Hematopoietic multipotent progenitor cell treated with erythropoietin and hydrocortisone succinate and interleukin-3 and kit ligand, for 6 days (in vitro differentiated cells): Measurements from ENCODE around the gene TSPAN6.
A peak's percentile ranks its signal among the peaks of the same experiment; 100 is the strongest.

ENCODE experiments used
- DNase-seq: peaks from one replicate; pipeline ENCODE4 v3.0.0-alpha.2; 2015

TSPAN6 gene

DNA sequence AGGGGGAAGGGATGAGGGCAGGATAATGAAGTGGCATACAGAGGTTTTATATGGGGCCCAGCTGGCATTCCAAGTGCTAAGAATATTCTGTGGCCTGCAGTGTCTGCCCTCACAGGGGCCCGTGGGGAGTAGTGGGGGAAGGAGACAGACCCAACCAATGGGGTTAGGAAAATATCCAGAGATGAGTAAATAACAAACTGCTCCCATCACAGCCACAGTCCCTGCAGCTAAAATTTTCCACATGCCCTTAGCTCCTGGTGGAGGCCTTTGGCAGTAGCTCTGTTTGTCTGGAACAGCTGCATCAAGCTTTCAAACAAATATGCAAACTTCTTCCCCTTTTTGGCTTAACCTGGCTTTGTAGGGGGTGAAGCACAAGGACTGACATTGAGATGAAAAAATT, 10.5 kb upstream of the TSPAN6 start:
- DNase-seq, result no peak

DNA sequence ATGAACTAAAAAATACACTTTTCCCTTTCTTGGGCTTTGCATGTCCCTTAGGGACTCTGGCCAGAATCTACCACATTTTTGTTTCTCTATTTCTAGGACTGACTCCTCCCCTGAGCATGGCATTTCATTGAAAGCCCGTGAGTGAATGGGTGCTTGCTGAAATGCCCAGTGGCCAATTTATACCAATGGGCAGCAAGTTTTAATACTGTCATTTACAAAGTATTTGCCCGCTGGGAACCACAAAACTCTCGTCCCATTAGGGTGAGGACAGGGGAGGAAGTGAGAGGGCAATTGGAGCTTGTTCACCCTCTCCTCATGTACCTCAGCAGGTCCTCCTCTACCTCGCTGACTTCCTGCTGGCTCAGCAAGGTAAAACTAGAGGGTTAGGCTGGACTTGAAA, 8.5 kb upstream of the TSPAN6 start:
- DNase-seq, result no peak

DNA sequence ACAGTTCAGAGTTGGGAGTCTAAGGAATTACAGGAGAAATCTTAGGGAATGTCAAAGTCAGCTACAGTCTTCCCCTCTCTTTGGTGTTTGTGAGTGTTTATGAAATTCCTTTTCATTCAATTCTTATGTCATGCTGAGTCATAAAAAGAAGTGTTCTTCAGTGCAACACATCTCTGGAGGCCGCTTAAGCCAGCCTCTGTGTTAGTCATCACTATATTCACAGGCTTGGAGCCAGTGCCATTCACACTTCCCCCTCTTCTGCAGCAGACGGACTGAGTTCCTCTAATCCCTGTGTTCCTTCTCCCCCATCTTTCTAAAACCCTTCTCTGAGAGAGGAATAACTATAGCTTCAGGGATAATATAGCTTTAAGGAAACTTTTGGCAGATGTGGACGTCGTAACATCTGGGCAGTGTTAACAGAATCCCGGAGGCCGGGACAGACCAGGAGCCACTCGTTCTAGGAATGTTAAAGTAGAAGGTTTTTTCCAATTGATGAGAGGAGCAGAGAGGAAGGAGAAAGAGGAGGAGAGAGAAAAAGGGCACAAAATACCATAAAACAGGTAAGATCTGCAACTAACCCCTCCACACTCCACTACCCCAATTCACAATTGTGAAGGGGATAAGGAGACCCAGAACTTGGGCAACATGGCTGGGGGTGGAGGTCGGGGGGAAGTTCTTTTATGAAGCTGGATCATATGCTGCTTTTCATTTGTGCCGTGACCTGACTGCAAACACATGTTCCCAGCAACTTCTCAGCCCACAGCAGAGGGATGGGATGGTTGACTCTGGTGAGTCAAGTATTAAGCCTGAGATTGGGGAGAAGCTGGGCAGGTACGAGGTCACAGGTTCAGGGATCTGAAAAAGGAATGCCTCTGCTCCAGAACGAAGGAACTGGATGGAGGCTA, 7.6 kb upstream of the TSPAN6 start, which contains the start of gene SRPX2:
TSS of gene SRPX2 (plus strand) at position 244 of the 905 bp plus-strand sequence. CDS start 2,124 bp downstream, outside the sequence.
- no peak for DNase-seq

DNA sequence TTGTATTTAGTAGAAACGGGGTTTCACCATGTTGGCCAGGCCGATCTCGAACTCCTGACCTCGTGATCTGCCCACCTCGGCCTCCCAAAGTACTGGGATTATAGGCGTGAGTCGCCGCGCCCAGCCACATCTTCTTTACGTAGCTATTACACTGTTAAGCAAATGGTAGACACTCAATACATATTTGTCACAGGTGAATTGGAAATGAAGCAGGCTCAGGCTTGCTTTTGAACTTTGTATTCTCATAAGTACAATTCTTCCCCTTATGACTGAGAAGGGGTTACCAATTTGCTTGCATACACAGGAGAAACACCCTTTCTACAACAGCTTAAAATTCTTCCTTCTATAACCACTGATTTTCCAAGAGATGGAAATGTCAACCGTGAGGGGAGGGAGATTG, 6.6 kb upstream of the TSPAN6 start:
- no peak for DNase-seq

DNA sequence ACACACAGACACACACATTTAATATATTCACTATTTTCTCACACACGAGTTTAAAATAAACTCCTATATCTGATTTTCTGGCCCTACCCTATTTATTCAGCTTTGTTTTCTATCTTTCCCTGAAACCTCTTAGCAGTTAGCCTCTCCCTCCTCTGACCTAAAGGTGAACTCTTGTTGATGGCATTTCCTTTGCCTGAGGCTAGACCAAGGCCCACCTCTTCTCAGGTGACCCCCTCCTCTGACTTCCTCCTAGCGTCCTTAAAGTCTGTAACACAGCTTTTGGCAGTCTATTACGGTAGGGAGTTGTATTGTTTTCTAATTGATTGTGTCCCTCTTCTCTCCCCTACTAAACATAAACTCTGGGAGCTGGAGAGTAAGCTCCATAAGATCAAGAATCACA, 5.7 kb upstream of the TSPAN6 start:
- DNase-seq, result no peak

DNA sequence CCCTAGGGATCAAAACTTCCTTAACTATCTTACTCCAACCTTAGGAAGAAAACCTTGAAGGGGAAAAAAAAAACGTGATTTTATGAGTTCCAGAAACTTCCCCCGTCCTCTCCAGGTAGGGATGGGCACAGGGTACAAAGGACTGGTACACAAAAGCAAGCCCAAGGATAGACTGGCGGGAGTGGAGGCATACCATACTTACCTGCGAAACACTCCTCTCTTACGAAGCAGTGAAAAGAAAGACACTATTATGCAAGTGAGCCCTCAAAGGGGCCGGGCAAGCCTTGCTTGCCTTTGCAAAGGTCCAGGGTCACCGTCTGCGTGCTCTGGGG, 651 bp downstream of the TSPAN6 start:
- DNase-seq, result no peak

DNA sequence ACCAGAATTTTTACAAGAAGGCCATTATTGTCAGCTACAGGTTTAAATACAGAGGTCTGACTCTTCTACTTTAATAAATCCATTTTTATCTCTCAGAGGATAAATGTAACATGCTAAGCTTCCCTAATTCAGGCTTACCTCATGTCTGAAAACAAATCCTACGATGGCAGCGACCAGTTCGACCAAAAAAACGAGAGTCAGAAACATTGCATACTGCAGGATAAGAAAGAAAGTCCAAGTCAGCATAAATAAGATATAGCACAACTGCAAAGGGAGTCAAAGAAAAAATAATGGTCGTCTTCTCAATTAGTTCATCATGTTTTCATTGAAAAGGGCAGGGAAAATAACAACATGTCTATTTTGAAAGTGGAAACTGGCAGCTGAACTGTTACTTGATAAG, 1.6 kb downstream of the TSPAN6 start:
- DNase-seq, result no peak

DNA sequence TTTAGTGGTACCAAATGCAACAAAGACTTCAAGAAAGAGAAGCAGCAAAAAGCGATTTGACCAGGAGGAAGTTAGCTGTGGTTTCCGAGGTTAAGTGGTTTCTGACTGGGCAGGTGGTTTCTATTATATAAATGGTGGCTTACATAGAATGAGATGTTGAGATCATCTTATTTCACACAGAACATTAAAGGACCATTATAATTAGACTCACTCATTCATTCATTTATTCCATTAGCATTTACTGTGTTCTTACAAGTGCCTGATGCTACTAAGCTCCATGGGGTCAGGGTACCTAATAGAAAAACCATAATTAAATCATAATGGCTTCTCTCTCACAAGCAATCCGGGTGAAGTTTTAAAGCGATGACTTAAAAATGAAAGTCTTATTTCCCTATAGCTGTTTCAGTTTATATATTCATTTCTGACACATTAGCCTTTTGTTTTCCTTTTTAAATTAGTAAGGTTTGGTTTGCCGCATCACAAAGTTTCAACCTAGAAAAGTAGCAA, 10.6 kb downstream of the TSPAN6 start:
- DNase-seq, result peak; percentile 37

DNA sequence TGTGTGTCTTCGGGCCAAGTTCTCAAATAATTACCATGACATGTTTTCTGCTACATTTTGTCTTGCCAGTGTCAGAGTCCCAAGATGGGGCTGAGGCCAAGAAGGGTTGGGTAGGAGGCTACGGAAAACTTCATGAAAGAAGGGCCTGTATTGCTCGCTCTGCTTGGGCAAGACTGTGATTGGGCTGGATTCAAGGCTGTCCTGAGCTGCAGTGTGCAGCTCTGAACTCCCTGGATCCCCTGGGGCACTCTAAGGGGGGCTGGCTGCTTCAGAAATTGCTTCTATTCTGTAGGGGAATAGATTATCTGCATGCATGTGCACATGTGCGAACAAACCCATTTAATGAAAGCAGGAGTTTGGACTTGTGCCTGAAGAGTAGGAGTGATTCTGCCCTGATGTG, 13.6 kb downstream of the TSPAN6 start:
- DNase-seq, result no peak

DNA sequence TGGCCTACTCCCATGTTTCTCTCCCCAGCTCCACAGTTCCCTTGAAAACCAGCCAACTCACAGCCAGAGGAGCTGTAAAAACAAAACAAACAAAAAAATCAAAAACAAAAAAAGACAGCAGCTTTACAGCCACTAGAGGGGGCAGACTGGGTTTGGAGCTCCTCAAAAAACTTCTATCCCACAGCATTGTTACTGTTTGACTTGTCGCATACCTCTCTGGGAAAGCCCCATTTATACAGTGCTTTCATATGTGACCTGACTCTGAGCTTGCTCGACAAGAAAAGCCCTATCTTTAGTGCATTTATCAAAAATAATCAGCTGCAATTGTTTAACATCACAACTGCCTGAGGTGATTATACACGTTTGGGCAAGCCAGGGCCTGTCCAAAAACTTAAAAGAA, 21.6 kb downstream of the TSPAN6 start:
- peak; percentile 46 for DNase-seq

DNA sequence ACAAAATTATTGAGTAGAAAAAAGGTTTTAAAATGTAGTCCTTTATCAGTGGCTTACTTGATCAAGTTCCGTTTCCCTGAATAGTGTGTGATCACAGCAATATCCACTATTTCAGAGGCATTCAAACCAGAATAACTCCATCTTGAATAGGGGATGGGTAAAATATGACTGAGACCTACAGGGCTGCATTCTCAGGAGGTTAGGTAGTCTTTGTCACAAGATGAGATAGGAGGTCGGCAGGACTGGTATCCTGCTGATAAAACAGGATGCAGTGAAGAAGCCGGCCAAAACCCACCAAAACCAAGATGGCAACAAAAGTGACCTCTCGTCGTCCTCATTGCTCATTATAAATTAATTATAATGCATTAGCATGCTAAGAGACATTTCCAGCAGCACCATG, 24.7 kb downstream of the TSPAN6 start:
- DNase-seq, result no peak

DNA sequence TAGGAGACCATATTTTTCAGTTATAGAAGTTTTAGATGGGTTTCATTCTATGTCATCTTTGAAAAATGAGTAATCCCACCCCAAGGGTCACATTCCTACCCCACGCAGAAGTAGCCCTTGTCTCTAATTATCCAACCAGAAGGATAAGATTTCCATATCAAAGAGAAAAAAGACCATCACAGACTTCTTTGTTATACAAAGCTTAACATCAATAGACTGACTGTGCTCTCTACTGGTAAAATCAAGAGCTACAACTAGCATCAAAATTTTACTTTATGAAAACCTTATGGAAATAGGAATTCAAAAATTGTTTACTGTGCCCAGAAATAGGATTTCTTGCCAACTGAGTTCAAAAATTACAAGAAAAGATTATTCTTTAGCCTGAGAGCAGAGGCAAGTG, 27.0 kb downstream of the TSPAN6 start:
- DNase-seq, result no peak

DNA sequence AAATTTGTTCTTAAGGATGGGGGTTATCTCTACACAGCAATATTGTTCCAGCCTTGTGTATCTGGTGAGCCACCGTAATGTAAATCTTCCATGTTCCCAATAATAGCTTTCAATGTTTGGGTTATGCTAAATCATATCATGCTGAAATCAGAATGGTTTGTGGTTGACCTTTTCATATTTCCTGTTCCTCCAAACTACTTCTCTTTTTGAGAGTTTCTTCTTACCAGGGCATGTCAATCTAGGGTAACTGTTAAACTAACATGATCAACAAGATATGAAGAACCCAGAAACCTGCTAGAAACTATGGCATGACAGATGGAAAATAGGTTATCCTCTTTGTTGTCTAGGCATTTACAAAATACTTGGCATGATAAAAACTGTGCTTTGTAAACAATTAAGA, 29.9 kb downstream of the TSPAN6 start:
- DNase-seq, result peak; percentile 20

DNA sequence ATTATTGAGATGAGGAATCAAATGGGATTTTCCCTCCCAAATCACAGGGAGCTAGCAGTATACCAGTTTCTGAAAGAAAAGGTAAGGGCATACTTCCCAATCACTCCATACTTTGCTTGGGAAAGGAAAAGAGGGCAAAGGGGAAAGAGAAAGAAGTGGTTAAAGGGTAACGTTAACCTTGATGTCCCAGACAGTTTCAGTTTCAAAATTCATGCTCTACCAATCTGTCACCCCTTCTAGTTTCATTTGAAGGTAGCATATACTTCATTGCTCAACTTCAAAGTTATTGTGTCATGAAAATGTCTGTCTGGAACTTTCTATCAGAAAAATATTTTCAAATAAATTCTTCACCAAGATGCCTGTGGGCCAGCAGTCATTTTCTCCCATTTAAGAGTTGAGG, 35.8 kb downstream of the TSPAN6 start:
- no peak for DNase-seq

DNA sequence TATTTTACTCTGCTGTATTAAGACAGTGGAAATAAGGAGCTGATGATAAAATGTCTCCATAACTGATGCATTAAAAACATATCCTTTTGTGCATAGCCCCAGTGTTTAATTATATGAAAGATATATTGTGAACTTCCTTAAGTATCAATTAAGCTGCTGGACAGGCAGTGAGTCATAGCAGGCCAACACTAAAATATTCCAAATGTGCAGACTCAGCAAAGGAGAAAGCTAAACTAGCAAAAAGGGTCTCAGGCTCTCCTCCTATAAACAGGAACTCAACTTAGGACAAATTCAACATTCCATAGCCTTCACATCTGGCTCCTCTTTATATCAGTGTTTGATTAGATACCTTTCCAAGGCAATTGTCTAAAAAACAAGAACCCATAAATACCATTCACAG, 36.3 kb downstream of the TSPAN6 start:
- no peak for DNase-seq

DNA sequence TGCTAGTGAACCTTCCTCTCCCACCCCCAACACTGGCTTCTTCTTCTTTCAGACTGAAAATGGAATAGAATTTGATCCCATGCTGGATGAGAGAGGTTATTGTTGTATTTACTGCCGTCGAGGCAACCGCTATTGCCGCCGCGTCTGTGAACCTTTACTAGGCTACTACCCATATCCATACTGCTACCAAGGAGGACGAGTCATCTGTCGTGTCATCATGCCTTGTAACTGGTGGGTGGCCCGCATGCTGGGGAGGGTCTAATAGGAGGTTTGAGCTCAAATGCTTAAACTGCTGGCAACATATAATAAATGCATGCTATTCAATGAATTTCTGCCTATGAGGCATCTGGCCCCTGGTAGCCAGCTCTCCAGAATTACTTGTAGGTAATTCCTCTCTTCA, 37.1 kb downstream of the TSPAN6 start:
- no peak for DNase-seq

DNA sequence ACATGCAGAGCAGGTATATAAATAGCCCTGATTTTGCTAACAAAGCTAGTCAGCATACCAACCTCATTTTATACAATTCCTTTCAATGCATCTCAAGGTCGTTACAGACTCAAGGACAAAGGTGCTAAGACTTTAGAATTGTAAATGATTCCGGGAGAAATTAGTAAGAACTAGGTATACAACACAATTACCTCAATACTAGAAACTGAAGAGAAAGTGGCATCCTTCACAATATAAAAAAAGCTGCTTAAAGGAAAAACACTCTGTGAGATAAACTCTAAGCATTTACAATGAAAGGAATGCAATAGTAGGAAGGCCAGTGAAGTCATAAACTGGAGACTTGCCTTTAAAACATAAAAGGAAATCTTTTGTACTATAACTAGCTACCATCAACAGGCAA, 40.0 kb downstream of the TSPAN6 start:
- DNase-seq, result no peak

DNA sequence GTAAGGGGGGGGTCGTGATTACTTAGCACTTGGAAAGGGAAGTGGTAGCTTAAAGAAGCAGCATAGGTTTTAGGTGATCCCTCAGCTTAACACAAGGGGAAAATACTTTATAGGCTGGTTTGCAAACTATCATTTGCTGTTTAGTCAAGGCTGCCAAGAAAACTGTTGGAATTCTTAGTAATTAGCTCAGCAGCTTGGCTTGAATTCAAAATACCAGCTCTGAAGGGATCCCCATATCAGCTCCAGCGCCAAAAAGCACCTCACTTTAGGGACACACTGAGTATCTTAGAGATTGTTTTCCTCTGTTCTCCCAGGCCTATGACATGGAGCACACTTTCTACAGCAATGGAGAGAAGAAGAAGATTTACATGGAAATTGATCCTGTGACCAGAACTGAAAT, 43.0 kb downstream of the TSPAN6 start:
- no peak for DNase-seq

DNA sequence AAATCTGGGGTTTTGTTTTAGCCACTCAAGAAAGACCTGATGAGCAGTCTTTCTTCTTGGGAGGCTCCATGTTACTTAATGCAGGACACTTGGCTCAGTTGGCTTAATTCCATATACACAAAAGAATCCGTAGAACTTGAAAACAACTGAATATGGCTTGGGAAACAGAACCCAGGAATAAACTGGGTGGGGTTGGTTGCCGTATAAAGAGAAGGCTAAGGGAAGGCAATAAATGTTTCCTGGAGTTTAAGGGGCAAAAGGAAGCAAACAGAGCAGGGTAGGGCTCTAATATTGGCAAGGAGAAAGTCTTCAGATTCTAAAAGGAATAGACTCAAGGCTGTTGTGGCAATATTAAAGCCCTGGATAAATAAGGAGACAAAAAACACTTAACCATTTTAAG, 43.5 kb downstream of the TSPAN6 start:
- DNase-seq, result no peak

DNA sequence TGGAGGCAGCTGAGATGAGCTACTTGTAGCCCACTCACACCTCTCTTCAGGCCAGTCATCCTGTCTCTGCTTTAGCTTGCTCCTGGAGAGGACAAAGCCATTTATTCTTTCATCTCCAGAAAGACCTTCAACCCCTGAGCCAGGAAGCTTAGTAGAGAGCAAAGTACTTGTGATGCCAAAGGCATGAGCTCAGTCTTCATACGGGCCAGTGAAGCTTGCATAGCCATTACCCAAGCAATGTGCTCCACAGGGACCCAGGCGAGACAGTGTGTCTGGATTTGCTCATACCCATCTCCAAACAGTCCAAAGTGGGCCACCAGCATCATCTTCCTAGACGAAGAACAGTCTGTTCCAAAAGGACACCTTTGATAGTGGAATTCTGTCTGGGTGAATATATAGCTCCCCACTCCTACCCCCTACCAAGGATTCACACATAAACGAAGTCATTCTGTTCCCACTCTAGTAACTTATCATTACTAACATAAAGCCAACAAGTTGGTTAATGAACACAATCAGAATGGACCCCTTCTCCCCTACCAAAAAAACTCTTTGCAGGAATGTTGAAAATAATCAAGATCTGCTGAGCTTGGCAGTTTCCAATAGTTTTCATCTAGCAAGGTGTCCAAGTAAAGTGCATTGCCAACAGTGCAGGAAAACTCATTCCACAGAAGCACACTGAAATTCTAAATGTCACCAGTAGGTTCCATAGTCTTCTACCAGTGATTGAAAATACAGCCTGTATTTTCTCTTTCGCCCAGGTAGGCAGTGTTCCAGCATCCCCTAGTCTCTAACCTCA, 45.2 kb downstream of the TSPAN6 start:
- DNase-seq, result no peak

DNA sequence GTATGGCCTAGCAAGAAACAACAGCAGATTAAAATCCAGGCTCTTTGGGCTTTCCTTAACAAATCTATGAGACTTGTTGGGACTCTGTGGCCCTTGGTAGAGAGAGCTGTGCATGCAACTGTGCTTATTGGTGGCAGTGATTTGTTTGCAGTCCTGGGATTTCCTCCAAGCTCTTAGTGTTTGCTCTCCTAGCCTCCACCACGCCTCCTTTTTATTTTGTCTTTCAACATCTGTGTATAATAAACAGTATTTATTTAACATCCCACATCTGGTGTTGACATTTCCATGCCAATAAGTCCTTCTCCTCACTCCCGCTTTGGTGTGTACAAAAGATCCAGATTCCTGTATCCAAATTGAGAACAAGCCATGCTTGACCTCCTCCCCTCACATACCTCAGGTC, 48.7 kb downstream of the TSPAN6 start:
- DNase-seq, result no peak

DNA sequence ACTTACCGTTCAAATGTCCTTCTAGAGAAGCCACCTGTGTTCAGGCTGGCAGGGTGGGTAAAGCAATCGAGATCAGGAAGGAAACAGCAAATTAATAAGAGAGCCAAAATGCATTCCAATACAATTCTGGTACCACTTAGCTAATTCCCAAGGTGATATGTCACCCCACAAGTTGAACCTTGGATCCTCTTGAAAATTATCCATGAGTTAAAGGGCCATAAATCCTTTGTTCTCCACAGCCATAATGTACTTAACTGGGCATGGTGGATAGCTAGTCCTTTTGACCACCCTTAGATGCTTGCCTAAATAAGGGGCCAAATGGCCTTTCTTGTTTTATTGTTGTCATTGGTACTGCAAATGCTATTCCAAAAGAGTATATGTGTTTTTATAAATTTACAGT, 49.9 kb downstream of the TSPAN6 start:
- no peak for DNase-seq

DNA sequence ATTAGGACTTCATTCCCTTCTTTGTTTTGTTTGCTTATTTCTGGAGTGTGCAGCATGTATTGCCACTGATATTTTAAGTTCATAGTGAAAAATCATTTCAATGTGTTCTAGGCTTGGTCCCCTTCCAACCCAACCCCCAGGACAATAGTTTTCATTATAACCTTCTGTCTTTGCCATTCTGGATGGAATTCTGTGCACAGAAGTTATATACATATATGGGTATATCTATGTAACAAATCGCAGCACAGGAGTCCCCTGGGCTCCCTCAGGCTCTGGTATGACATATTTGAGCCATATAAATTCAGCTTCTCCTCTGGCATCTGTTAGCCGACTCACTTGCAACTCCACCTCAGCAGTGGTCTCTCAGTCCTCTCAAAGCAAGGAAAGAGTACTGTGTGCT, 52.0 kb downstream of the TSPAN6 start, which contains the start of gene TNMD:
TSS of gene TNMD (plus strand) at position 326 of the 400 bp plus-strand sequence. CDS start 83 bp downstream, outside the sequence.
- no peak for DNase-seq
